Caco-2 (cell line): Measurements from ENCODE around the gene AJAP1. TPM values are rescaled to one million over a fixed set of nuclear protein-coding genes. Genes with fewer than 3 reads are reported as not detected.

Experiments used
- BruUV-seq: library from RNA; stranded (reverse); fragments of 400-500 nt; replicated peaks from 2 replicates; lab custom pipeline; 2021; lab: Mats Ljungman, UMichigan
- CTCF ChIA-PET: fragments of 300-600 bp; sonication (Branson Sonifier 250); formaldehyde crosslinking; loops from one replicate; lab custom pipeline; 2022; ENCODE audit warnings: antibody characterized with exemption; lab: Charles Lee
- POLR2A ChIA-PET: fragments of 300-600 bp; sonication (Branson Sonifier 250); formaldehyde crosslinking; loops from one replicate; lab custom pipeline; 2022; ENCODE audit warnings: antibody characterized with exemption; lab: Charles Lee
- DNase-seq, 2 experiments: peaks; one replicate each; pipeline versions ENCODE4 v3.0.0 to v3.0.0-alpha.2; 2020 to 2022
- H3K27me3 ChIP-seq: replicated peaks from 2 replicates; pipeline ENCODE4 v1.6.0; 2011; ENCODE audit warnings: low read length; ENCODE audit not compliant: control insufficient read depth, insufficient read depth
- H3K36me3 ChIP-seq: 2 replicates; pipeline ENCODE4 v1.5.1; 2011; ENCODE audit warnings: low read length; ENCODE audit not compliant: control insufficient read depth, insufficient read depth
- H3K4me1 ChIP-seq: fragments of 250-450 bp; sonication (Bioruptor Pico); 2 replicates; pipeline ENCODE4 v1.5.1; 2020; ENCODE audit warnings: mild to moderate bottlenecking
- H3K4me3 ChIP-seq: 2 replicates; pipeline ENCODE4 v1.5.1; 2011; ENCODE audit warnings: low read depth, mild to moderate bottlenecking, control low read depth, low read length
- H3K9me3 ChIP-seq: fragments of 250-450 bp; sonication (Bioruptor Pico); 2 replicates; pipeline ENCODE4 v1.5.1; 2020; ENCODE audit warnings: mild to moderate bottlenecking, moderate library complexity
- H3K27ac Mint-ChIP-seq: one replicate; pipeline ENCODE4 v1.8.0; 2022; ENCODE audit warnings: mixed read lengths; ENCODE audit not compliant: unreplicated experiment
- H3K27me3 Mint-ChIP-seq: one replicate; pipeline ENCODE4 v1.8.0; 2022; ENCODE audit warnings: mixed read lengths; ENCODE audit not compliant: insufficient read depth, unreplicated experiment
- H3K36me3 Mint-ChIP-seq: one replicate; pipeline ENCODE4 v1.8.0; 2022; ENCODE audit warnings: mild to moderate bottlenecking, mixed read lengths; ENCODE audit not compliant: insufficient read depth, unreplicated experiment
- H3K4me1 Mint-ChIP-seq: one replicate; pipeline ENCODE4 v1.8.0; 2022; ENCODE audit warnings: low read depth, mixed read lengths; ENCODE audit not compliant: unreplicated experiment
- H3K4me3 Mint-ChIP-seq: one replicate; pipeline ENCODE4 v1.8.0; 2022; ENCODE audit warnings: mild to moderate bottlenecking, moderate library complexity, mixed read lengths; ENCODE audit not compliant: unreplicated experiment
- H3K9me3 Mint-ChIP-seq: one replicate; pipeline ENCODE4 v1.8.0; 2022; ENCODE audit warnings: mixed read lengths; ENCODE audit not compliant: unreplicated experiment
- CTCF ChIP-seq, 2 experiments: fragments of 200-600 bp in 1 of 2; IDR thresholded peaks; 1 replicate in 1 of 2; 2 replicates in 1 of 2; pipeline versions ENCODE4 v1.5.1 to v1.8.0; 2011 to 2022; ENCODE audit warnings: antibody characterized with exemption in 1 of 2, control low read depth in 1 of 2, inconsistent platforms in 1 of 2, low read depth in 1 of 2, low read length in 1 of 2, mild to moderate bottlenecking in 1 of 2, moderate library complexity in 1 of 2; ENCODE audit not compliant: insufficient read depth in 1 of 2, severe bottlenecking in 1 of 2, unreplicated experiment in 1 of 2
- intact Hi-C: fragments of 100-400 bp; cut with micrococcal nuclease; formaldehyde crosslinking; loops from one replicate; pipeline ENCODE4 v1.10.0; 2022; ENCODE audit not compliant: unreplicated experiment
- total RNA-seq: library from RNA; stranded (reverse); gene quantifications from 2 replicates; pipeline ENCODE4 v1.2.3, GENCODE V29; 2022

AJAP1 gene
- total RNA-seq, 1 experiment from 2014 or later: not detected

- Histone ChIP-seq H3K9me3 (no peaks in the 10 kb centered on the region), H3K4me3 (no peak overlapping the region), H3K27me3 (no peaks in the 10 kb centered on the region), H3K4me1 (no peaks in the 10 kb centered on the region), H3K36me3 (no peaks in the 10 kb centered on the region)
- ChIA-PET CTCF (no interaction called here), POLR2A (no interaction called here)
- DNase-seq: no peak
- H3K27ac Mint-ChIP-seq: no peak overlapping the region
- H3K36me3 Mint-ChIP-seq: no peaks in the 10 kb centered on the region
- no peaks in the 10 kb centered on the region for H3K9me3 Mint-ChIP-seq
- intact Hi-C loops: no loop called here
- H3K27me3 Mint-ChIP-seq: peaks cover 10% of the 10 kb centered on the region
- H3K4me3 Mint-ChIP-seq: no peak overlapping the region
- no peaks in the 10 kb centered on the region for H3K4me1 Mint-ChIP-seq
- TF ChIP-seq CTCF (IDR thresholded peaks at IDR 0.05; ENCODE audit: insufficient read depth in 1 of 2, low read depth in 1 of 2, low read length in 1 of 2, severe bottlenecking in 1 of 2, unreplicated experiment in 1 of 2): no peak
- BruUV-seq: no TSS peak
These were observed 80.4 kb downstream of the AJAP1 start for GRCh38 chr1:4734791-4735190.

GRCh38 chr1:4736254-4736653 is 81.8 kb downstream of the AJAP1 start:
- no peak for TF ChIP-seq CTCF (IDR thresholded peaks at IDR 0.05; ENCODE audit: insufficient read depth in 1 of 2, low read depth in 1 of 2, low read length in 1 of 2, severe bottlenecking in 1 of 2, unreplicated experiment in 1 of 2)
- intact Hi-C loops: no loop called here
- Histone ChIP-seq H3K4me1 (no peaks in the 10 kb centered on the region), H3K9me3 (no peaks in the 10 kb centered on the region), H3K4me3 (no peak overlapping the region), H3K27me3 (no peaks in the 10 kb centered on the region), H3K36me3 (no peaks in the 10 kb centered on the region)
- no peaks in the 10 kb centered on the region for H3K4me1 Mint-ChIP-seq
- H3K4me3 Mint-ChIP-seq: no peak overlapping the region
- no peak for DNase-seq
- peaks cover 10% of the 10 kb centered on the region for H3K27me3 Mint-ChIP-seq
- H3K27ac Mint-ChIP-seq: no peak overlapping the region
- POLR2A ChIA-PET: no interaction called here
- no TSS peak for BruUV-seq
- H3K36me3 Mint-ChIP-seq: no peaks in the 10 kb centered on the region
- CTCF ChIA-PET: no interaction called here
- no peaks in the 10 kb centered on the region for H3K9me3 Mint-ChIP-seq

- ChIA-PET POLR2A (no interaction called here), CTCF (no interaction called here)
- TF ChIP-seq CTCF (IDR thresholded peaks at IDR 0.05; ENCODE audit: insufficient read depth in 1 of 2, low read depth in 1 of 2, low read length in 1 of 2, severe bottlenecking in 1 of 2, unreplicated experiment in 1 of 2): no peak
- H3K9me3 ChIP-seq: no peaks in the 10 kb centered on the region
- no peaks in the 10 kb centered on the region for H3K4me1 Mint-ChIP-seq
- no peak overlapping the region for H3K4me3 ChIP-seq
- H3K4me3 Mint-ChIP-seq: no peak overlapping the region
- no peaks in the 10 kb centered on the region for H3K36me3 ChIP-seq
- no peak for DNase-seq
- H3K27ac Mint-ChIP-seq: no peak overlapping the region
- H3K36me3 Mint-ChIP-seq: no peaks in the 10 kb centered on the region
- H3K27me3 ChIP-seq: no peaks in the 10 kb centered on the region
- H3K9me3 Mint-ChIP-seq: no peaks in the 10 kb centered on the region
- peaks cover 12% of the 10 kb centered on the region for H3K27me3 Mint-ChIP-seq
- no peaks in the 10 kb centered on the region for H3K4me1 ChIP-seq
- intact Hi-C loops: no loop called here
- BruUV-seq: no TSS peak
These were observed 87.5 kb downstream of the AJAP1 start for GRCh38 chr1:4741876-4742423.
